ENCODE data around the gene DCTD. TPM values are rescaled to one million over a fixed set of nuclear protein-coding genes. Genes with fewer than 3 reads are reported as not detected.

Gene DCTD
- total and polyA plus RNA-seq, 2 donors (not counting 1 experiment from before 2014, with no cell fraction given), result 88.8 to 182 TPM

- no peaks in the 10 kb centered on the region for H3K36me3 ChIP-seq (ENCODE audit: control insufficient read depth, insufficient read depth, low read length)
- no peaks in the 10 kb centered on the region for H3K4me1 ChIP-seq (ENCODE audit: control insufficient read depth, extremely low read depth, insufficient read depth, low read length)
- H2AFZ ChIP-seq (ENCODE audit: low read length), result no peak overlapping the region
- no peak overlapping the region for H3K4me3 ChIP-seq (replicated peaks in 1 of 4; ENCODE audit: control extremely low read depth in 1 of 4, insufficient read depth in 1 of 4, low read depth in 3 of 4, low read length in 4 of 4)
- no peaks in the 10 kb centered on the region for H3K9me3 ChIP-seq (ENCODE audit: control insufficient read depth, insufficient read depth, low read depth, low read length)
- no peak overlapping the region for H3K4me2 ChIP-seq (ENCODE audit: extremely low read depth, insufficient read depth, low read length)
- no peaks in the 10 kb centered on the region for H4K20me1 ChIP-seq (ENCODE audit: control insufficient read depth, extremely low read depth, insufficient read depth, low read length)
- TF ChIP-seq EZH2 (IDR thresholded peaks at IDR 0.05; ENCODE audit: low read length, missing control alignments), result no peak
- no peak for DNase-seq (ENCODE audit: low read depth in 2 of 2)
- no peaks in the 10 kb centered on the region for H3K79me2 ChIP-seq (ENCODE audit: control insufficient read depth, insufficient read depth, low read length)
- no peak overlapping the region for H3K27ac ChIP-seq (ENCODE audit: insufficient read depth, low read length)
- no peak overlapping the region for H3K9ac ChIP-seq (ENCODE audit: insufficient read depth, low read length)
- no peaks in the 10 kb centered on the region for H3K27me3 ChIP-seq (ENCODE audit: control insufficient read depth, insufficient read depth, low read length)
Measured at GRCh38 chr4:182847576-182848450, 69.4 kb downstream of the DCTD start.

DNA sequence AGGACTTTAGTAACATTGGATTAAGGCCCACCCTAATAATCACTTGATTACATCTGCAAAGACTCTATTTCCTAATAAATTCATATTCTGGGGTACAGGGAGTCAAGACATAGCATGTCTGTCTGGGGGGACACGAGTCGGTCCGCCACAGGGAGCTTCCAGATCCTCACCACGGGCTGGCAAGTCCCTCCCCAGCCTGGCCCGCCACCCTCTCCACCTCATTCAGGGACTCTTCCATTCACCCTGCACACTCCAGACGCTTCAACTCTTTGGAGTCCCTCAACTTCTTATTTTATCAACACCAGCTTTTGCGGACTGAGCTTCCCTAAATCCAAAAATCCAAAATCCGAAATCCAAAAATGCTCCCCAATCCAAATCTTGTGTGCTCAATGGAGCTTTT is 71.2 kb downstream of the DCTD start:
- Histone ChIP-seq H3K9ac (ENCODE audit: insufficient read depth, low read length) (no peak overlapping the region), H3K27me3 (ENCODE audit: control insufficient read depth, insufficient read depth, low read length) (no peaks in the 10 kb centered on the region), H3K9me3 (ENCODE audit: control insufficient read depth, insufficient read depth, low read depth, low read length) (no peaks in the 10 kb centered on the region), H3K27ac (ENCODE audit: insufficient read depth, low read length) (no peak overlapping the region), H2AFZ (ENCODE audit: low read length) (no peak overlapping the region), H3K4me2 (ENCODE audit: extremely low read depth, insufficient read depth, low read length) (no peak overlapping the region), H3K36me3 (ENCODE audit: control insufficient read depth, insufficient read depth, low read length) (no peaks in the 10 kb centered on the region), H3K4me3 (replicated peaks in 1 of 4; ENCODE audit: control extremely low read depth in 1 of 4, insufficient read depth in 1 of 4, low read depth in 3 of 4, low read length in 4 of 4) (no peak overlapping the region), H3K79me2 (ENCODE audit: control insufficient read depth, insufficient read depth, low read length) (no peaks in the 10 kb centered on the region), H4K20me1 (ENCODE audit: control insufficient read depth, extremely low read depth, insufficient read depth, low read length) (no peaks in the 10 kb centered on the region), H3K4me1 (ENCODE audit: control insufficient read depth, extremely low read depth, insufficient read depth, low read length) (no peaks in the 10 kb centered on the region)
- TF ChIP-seq EZH2 (IDR thresholded peaks at IDR 0.05; ENCODE audit: low read length, missing control alignments), result no peak
- TF ChIP-seq, protein P1, sequence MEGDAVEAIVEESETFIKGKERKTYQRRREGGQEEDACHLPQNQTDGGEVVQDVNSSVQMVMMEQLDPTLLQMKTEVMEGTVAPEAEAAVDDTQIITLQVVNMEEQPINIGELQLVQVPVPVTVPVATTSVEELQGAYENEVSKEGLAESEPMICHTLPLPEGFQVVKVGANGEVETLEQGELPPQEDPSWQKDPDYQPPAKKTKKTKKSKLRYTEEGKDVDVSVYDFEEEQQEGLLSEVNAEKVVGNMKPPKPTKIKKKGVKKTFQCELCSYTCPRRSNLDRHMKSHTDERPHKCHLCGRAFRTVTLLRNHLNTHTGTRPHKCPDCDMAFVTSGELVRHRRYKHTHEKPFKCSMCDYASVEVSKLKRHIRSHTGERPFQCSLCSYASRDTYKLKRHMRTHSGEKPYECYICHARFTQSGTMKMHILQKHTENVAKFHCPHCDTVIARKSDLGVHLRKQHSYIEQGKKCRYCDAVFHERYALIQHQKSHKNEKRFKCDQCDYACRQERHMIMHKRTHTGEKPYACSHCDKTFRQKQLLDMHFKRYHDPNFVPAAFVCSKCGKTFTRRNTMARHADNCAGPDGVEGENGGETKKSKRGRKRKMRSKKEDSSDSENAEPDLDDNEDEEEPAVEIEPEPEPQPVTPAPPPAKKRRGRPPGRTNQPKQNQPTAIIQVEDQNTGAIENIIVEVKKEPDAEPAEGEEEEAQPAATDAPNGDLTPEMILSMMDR (conservative IDR thresholded peaks at IDR 0.05 in 1 of 2, IDR thresholded peaks at IDR 0.05 in 1 of 2; ENCODE audit: low read depth in 1 of 2, low read length in 2 of 2), result no peak
- DNase-seq (ENCODE audit: low read depth in 2 of 2), result no peak

- Histone ChIP-seq H3K9me3 (ENCODE audit: control insufficient read depth, insufficient read depth, low read depth, low read length) (no peaks in the 10 kb centered on the region), H3K4me3 (replicated peaks in 1 of 4; ENCODE audit: control extremely low read depth in 1 of 4, insufficient read depth in 1 of 4, low read depth in 3 of 4, low read length in 4 of 4) (no peak overlapping the region), H3K9ac (ENCODE audit: insufficient read depth, low read length) (no peak overlapping the region), H4K20me1 (ENCODE audit: control insufficient read depth, extremely low read depth, insufficient read depth, low read length) (no peaks in the 10 kb centered on the region), H2AFZ (ENCODE audit: low read length) (no peak overlapping the region), H3K36me3 (ENCODE audit: control insufficient read depth, insufficient read depth, low read length) (no peaks in the 10 kb centered on the region), H3K27me3 (ENCODE audit: control insufficient read depth, insufficient read depth, low read length) (no peaks in the 10 kb centered on the region), H3K4me1 (ENCODE audit: control insufficient read depth, extremely low read depth, insufficient read depth, low read length) (no peaks in the 10 kb centered on the region), H3K4me2 (ENCODE audit: extremely low read depth, insufficient read depth, low read length) (no peak overlapping the region), H3K79me2 (ENCODE audit: control insufficient read depth, insufficient read depth, low read length) (no peaks in the 10 kb centered on the region), H3K27ac (ENCODE audit: insufficient read depth, low read length) (no peak overlapping the region)
- no peak for TF ChIP-seq EZH2 (IDR thresholded peaks at IDR 0.05; ENCODE audit: low read length, missing control alignments)
- TF ChIP-seq, protein P1 (conservative IDR thresholded peaks at IDR 0.05 in 1 of 2, IDR thresholded peaks at IDR 0.05 in 1 of 2; ENCODE audit: low read depth in 1 of 2, low read length in 2 of 2), result no peak
- no peak for DNase-seq (ENCODE audit: low read depth in 2 of 2)
Measured at GRCh38 chr4:182845618-182846017, 71.6 kb downstream of the DCTD start.

Data from fibroblast of lung (primary cell).